H9 (cell line): Measurements from ENCODE around the gene ACVR1B. TPM values are rescaled to one million over a fixed set of nuclear protein-coding genes. Genes with fewer than 3 reads are reported as not detected.

ENCODE experiments used
- DNase-seq: peaks from one replicate; pipeline ENCODE4 v3.0.0-alpha.2; 2017
- H2AFZ ChIP-seq: one replicate; pipeline ENCODE4 v1.6.1; 2013; ENCODE audit warnings: mild to moderate bottlenecking, low read length, control low read depth, moderate library complexity
- H2AK5ac ChIP-seq: 2 replicates; pipeline ENCODE4 v1.6.1; 2013; ENCODE audit warnings: low read length, control low read depth, mixed read lengths; ENCODE audit not compliant: insufficient read length
- H2BK120ac ChIP-seq: one replicate; pipeline ENCODE4 v1.6.1; 2013; ENCODE audit warnings: low read depth, mild to moderate bottlenecking, low read length, control low read depth, inconsistent platforms; ENCODE audit not compliant: poor library complexity, severe bottlenecking
- H2BK12ac ChIP-seq: 2 replicates; pipeline ENCODE4 v1.6.1; 2013; ENCODE audit warnings: low read length, control low read depth, mixed read lengths, low read depth; ENCODE audit not compliant: insufficient read length
- H2BK15ac ChIP-seq: 2 replicates; pipeline ENCODE4 v1.6.1; 2013; ENCODE audit warnings: low read depth, low read length, control low read depth
- H2BK20ac ChIP-seq: one replicate; pipeline ENCODE4 v1.6.1; 2013; ENCODE audit warnings: low read depth, mild to moderate bottlenecking, low read length, control low read depth, inconsistent platforms; ENCODE audit not compliant: poor library complexity, severe bottlenecking
- H2BK5ac ChIP-seq: 2 replicates; pipeline ENCODE4 v1.6.1; 2013; ENCODE audit warnings: low read length, control low read depth, mixed read lengths; ENCODE audit not compliant: insufficient read length
- H3K14ac ChIP-seq: 2 replicates; pipeline ENCODE4 v1.6.1; 2013; ENCODE audit warnings: low read length, control low read depth; ENCODE audit not compliant: insufficient read depth
- H3K18ac ChIP-seq: 2 replicates; pipeline ENCODE4 v1.6.1; 2013; ENCODE audit warnings: low read depth, mild to moderate bottlenecking, mixed read lengths, low read length, control low read depth; ENCODE audit not compliant: insufficient read length
- H3K23ac ChIP-seq: 2 replicates; pipeline ENCODE4 v1.6.1; 2013; ENCODE audit warnings: low read length, control low read depth, mixed read lengths, low read depth; ENCODE audit not compliant: insufficient read length
- H3K23me2 ChIP-seq: 2 replicates; pipeline ENCODE4 v1.6.1; 2013; ENCODE audit warnings: low read depth, mild to moderate bottlenecking, mixed read lengths, low read length, control low read depth; ENCODE audit not compliant: insufficient read length, poor library complexity, severe bottlenecking
- H3K27ac ChIP-seq: 2 replicates; pipeline ENCODE4 v1.5.1; 2013; ENCODE audit warnings: low read length, control low read depth, mixed read lengths, low read depth; ENCODE audit not compliant: insufficient read length
- H3K27me3 ChIP-seq: 2 replicates; pipeline ENCODE4 v1.6.1; 2013; ENCODE audit warnings: low read length, control low read depth, inconsistent platforms; ENCODE audit not compliant: insufficient read depth
- H3K4ac ChIP-seq: 2 replicates; pipeline ENCODE4 v1.6.1; 2013; ENCODE audit warnings: low read depth, mild to moderate bottlenecking, control low read depth, inconsistent platforms, low read length, moderate library complexity
- H3K4me1 ChIP-seq: 2 replicates; pipeline ENCODE4 v1.6.1; 2013; ENCODE audit warnings: low read length, control low read depth, inconsistent platforms; ENCODE audit not compliant: insufficient read depth
- H3K4me2 ChIP-seq: 2 replicates; pipeline ENCODE4 v1.6.1; 2013; ENCODE audit warnings: low read length, control low read depth, mixed read lengths; ENCODE audit not compliant: insufficient read length, insufficient read depth
- H3K56ac ChIP-seq: 2 replicates; pipeline ENCODE4 v1.6.1; 2013; ENCODE audit warnings: low read depth, mild to moderate bottlenecking, mixed read lengths, low read length, control low read depth; ENCODE audit not compliant: insufficient read length
- H3K79me1 ChIP-seq: 2 replicates; pipeline ENCODE4 v1.6.1; 2013; ENCODE audit warnings: low read depth, mild to moderate bottlenecking, moderate library complexity, low read length, control low read depth, inconsistent platforms; ENCODE audit not compliant: insufficient read depth, poor library complexity, severe bottlenecking
- H3K79me2 ChIP-seq: 2 replicates; pipeline ENCODE4 v1.6.1; 2013; ENCODE audit warnings: low read length, control low read depth, inconsistent platforms; ENCODE audit not compliant: insufficient read depth
- H3K9ac ChIP-seq: 2 replicates; pipeline ENCODE4 v1.6.1; 2013; ENCODE audit warnings: low read length, control low read depth, mixed read lengths; ENCODE audit not compliant: insufficient read length; ENCODE audit errors: extremely low read depth
- H3K9me3 ChIP-seq: one replicate; pipeline ENCODE4 v1.6.1; 2013; ENCODE audit warnings: low read depth, low read length, inconsistent platforms; ENCODE audit not compliant: control insufficient read depth
- H3T11ph ChIP-seq: one replicate; pipeline ENCODE4 v1.6.1; 2013; ENCODE audit warnings: mild to moderate bottlenecking, low read length, control low read depth, inconsistent platforms
- H4K20me1 ChIP-seq: one replicate; pipeline ENCODE4 v1.6.1; 2013; ENCODE audit not compliant: control insufficient read depth, insufficient read length, insufficient read depth
- H4K5ac ChIP-seq: 2 replicates; pipeline ENCODE4 v1.6.1; 2013; ENCODE audit warnings: low read depth, mild to moderate bottlenecking, mixed read lengths, low read length, control low read depth; ENCODE audit not compliant: insufficient read length
- H4K8ac ChIP-seq: replicated peaks from 2 replicates; pipeline ENCODE4 v1.6.1; 2013; ENCODE audit warnings: low read length, control low read depth, mixed read lengths, low read depth; ENCODE audit not compliant: insufficient read length
- H4K91ac ChIP-seq: 2 replicates; pipeline ENCODE4 v1.6.1; 2013; ENCODE audit warnings: low read depth, mild to moderate bottlenecking, moderate library complexity, mixed read lengths, low read length, control low read depth; ENCODE audit not compliant: insufficient read length
- H3K27ac Mint-ChIP-seq, 3 experiments: 2 replicates in 2 of 3; 3 replicates in 1 of 3; pipeline ENCODE4 v1.8.0; 2020 to 2021; ENCODE audit warnings: mixed read lengths in 3 of 3, mild to moderate bottlenecking in 1 of 3, moderate library complexity in 1 of 3
- H3K27me3 Mint-ChIP-seq: 2 replicates; pipeline ENCODE4 v1.8.0; 2021; ENCODE audit warnings: low read depth, mild to moderate bottlenecking, moderate library complexity, mixed read lengths
- H3K36me3 Mint-ChIP-seq, 3 experiments: 2 replicates in 2 of 3; 3 replicates in 1 of 3; pipeline ENCODE4 v1.8.0; 2020 to 2021; ENCODE audit warnings: low read depth in 3 of 3, mixed read lengths in 3 of 3; ENCODE audit not compliant: insufficient read depth in 1 of 3
- H3K4me1 Mint-ChIP-seq, 2 experiments: 2 replicates each; pipeline ENCODE4 v1.8.0; 2020; ENCODE audit warnings: mixed read lengths in 2 of 2
- H3K4me3 Mint-ChIP-seq, 2 experiments: 2 replicates in 1 of 2; 3 replicates in 1 of 2; pipeline ENCODE4 v1.8.0; 2020 to 2021; ENCODE audit warnings: mild to moderate bottlenecking in 2 of 2, mixed read lengths in 2 of 2, moderate library complexity in 1 of 2
- H3K9me3 Mint-ChIP-seq, 2 experiments: 2 replicates in 1 of 2; 3 replicates in 1 of 2; pipeline ENCODE4 v1.8.0; 2020; ENCODE audit warnings: mild to moderate bottlenecking in 2 of 2, mixed read lengths in 2 of 2, moderate library complexity in 1 of 2
- CTCF ChIP-seq: fragments of 200-600 bp; sonication (generic); conservative IDR thresholded peaks from 3 replicates; pipeline ENCODE4 v1.8.0; 2021; ENCODE audit warnings: antibody characterized with exemption, mild to moderate bottlenecking
- WGBS: extraction: QIAGEN DNeasy Blood & Tissue Kit; methylation state at CpG from one replicate; pipeline ENCODE4 v1.1.7; 2013; ENCODE audit warnings: missing lambda C conversion rate, low lambda C conversion rate, mixed read lengths; ENCODE audit not compliant: insufficient read length; ENCODE audit errors: extremely low coverage; 5-methylcytosine and 5-hydroxymethylcytosine counted together
- total RNA-seq: library from RNA; stranded (reverse); gene quantifications from 2 replicates; pipeline ENCODE4 v1.2.1, GENCODE V29; 2021

ACVR1B gene
- total RNA-seq, 1 experiment from 2014 or later, result 16.3 TPM

DNA sequence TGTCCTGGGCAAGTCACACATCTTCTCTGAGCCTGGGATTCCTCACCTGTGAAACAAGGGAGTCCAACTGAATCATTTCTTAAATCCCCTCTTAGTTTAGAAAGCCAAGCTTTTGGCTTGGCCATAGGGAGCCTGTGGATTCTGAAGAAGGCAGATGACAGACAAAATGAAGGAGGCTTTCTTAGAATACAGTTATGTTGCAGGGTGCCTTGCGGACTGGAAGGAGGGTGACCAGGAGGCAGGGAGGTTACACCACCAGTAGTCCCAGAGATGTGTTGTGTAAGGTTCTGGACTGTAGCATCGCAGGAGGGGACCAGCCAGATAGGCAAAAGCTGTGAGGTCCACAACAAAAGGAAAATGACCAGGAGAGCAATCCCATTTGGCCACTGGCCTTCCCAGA, 8.2 kb upstream of the ACVR1B start:
- Mint-ChIP-seq H3K9me3 (peaks cover 12 to 15% of the 10 kb centered on the region in 2 experiments), H3K27me3 (peaks cover 57% of the 10 kb centered on the region), H3K27ac (no peak overlapping the region), H3K4me1 (peaks cover 6 to 7% of the 10 kb centered on the region in 2 experiments; a peak in 3 of 4 replicates), H3K4me3 (no peak overlapping the region), H3K36me3 (peaks cover 0 to 5% (median 5%) of the 10 kb centered on the region in 3 experiments; a peak in 4 of 7 replicates)
- no CpG with 5 or more reads among the region's 2 CpGs for WGBS
- Histone ChIP-seq H3K9ac (no peak overlapping the region), H3K4ac (no peak overlapping the region), H3K56ac (no peak overlapping the region), H2BK20ac (no peak overlapping the region), H3K79me1 (no peaks in the 10 kb centered on the region), H3K79me2 (no peaks in the 10 kb centered on the region), H2AFZ (no peak overlapping the region), H3K23ac (no peak overlapping the region), H4K20me1 (no peaks in the 10 kb centered on the region), H4K91ac (no peak overlapping the region), H4K5ac (no peak overlapping the region), H3K14ac (no peak overlapping the region), H3K23me2 (no peaks in the 10 kb centered on the region), H2AK5ac (no peak overlapping the region), H3K27ac (no peak overlapping the region), H4K8ac (no peak overlapping the region), H3K4me1 (no peaks in the 10 kb centered on the region; the same call in 1 of the 2 replicates), H3K9me3 (peaks cover 5% of the 10 kb centered on the region), H3K4me2 (no peak overlapping the region), H2BK120ac (no peak overlapping the region), H3T11ph (no peak overlapping the region), H3K27me3 (peaks cover 8% of the 10 kb centered on the region; the same call in 1 of the 2 replicates), H3K18ac (no peak overlapping the region), H2BK15ac (no peak overlapping the region), H2BK5ac (no peak overlapping the region), H2BK12ac (no peak overlapping the region)
- no peak for TF ChIP-seq CTCF
- no peak for DNase-seq
